OCI-LY7 (cell line): ENCODE measurements around the gene CAPN7. TPM values are rescaled to one million over a fixed set of nuclear protein-coding genes. Genes with fewer than 3 reads are reported as not detected.
A peak's percentile ranks its signal among the peaks of the same experiment; 100 is the strongest.

Experiments
- BruUV-seq: library from RNA; stranded (reverse); fragments of 400-500 nt; replicated peaks from 2 replicates; lab custom pipeline; 2021; lab: Mats Ljungman, UMichigan
- CTCF ChIA-PET: fragments of 300-600 bp; sonication (Branson Sonifier 250); formaldehyde crosslinking; loops from one replicate; lab custom pipeline; 2022; ENCODE audit warnings: antibody characterized with exemption; ENCODE audit not compliant: unreplicated experiment; lab: Charles Lee
- POLR2A ChIA-PET: fragments of 300-600 bp; sonication (Branson Sonifier 250); formaldehyde crosslinking; loops from one replicate; lab custom pipeline; 2022; ENCODE audit warnings: antibody characterized with exemption; lab: Charles Lee
- DNase-seq: peaks from one replicate; pipeline ENCODE4 v3.0.0-alpha.2; 2015; ENCODE audit warnings: low spot score
- H2AFZ ChIP-seq: fragments of 200-600 bp; sonication (generic), shearing (Covaris generic); 2 replicates; pipeline ENCODE4 v1.6.1; 2014; ENCODE audit warnings: mild to moderate bottlenecking, antibody characterized with exemption, low read length, moderate library complexity
- H3K27ac ChIP-seq: fragments of 200-600 bp; sonication (generic); 2 replicates; pipeline ENCODE4 v1.5.1; 2014; ENCODE audit warnings: mixed run types, low read depth, mild to moderate bottlenecking, moderate library complexity, low read length, inconsistent platforms; ENCODE audit not compliant: poor library complexity, severe bottlenecking
- H3K36me3 ChIP-seq: fragments of 200-600 bp; sonication (generic); 2 replicates; pipeline ENCODE4 v1.6.1; 2014; ENCODE audit warnings: mild to moderate bottlenecking, antibody characterized with exemption, low read length, moderate library complexity, mixed read lengths; ENCODE audit not compliant: insufficient read depth
- H3K4me1 ChIP-seq: fragments of 200-600 bp; sonication (generic); 2 replicates; pipeline ENCODE4 v1.5.1; 2014; ENCODE audit warnings: mild to moderate bottlenecking, low read length; ENCODE audit not compliant: insufficient read depth, poor library complexity, severe bottlenecking
- H3K4me2 ChIP-seq: fragments of 200-600 bp; sonication (generic); 2 replicates; pipeline ENCODE4 v1.6.1; 2014; ENCODE audit warnings: mild to moderate bottlenecking, low read length
- H3K4me3 ChIP-seq: fragments of 200-600 bp; sonication (generic); 2 replicates; pipeline ENCODE4 v1.5.1; 2014; ENCODE audit warnings: mild to moderate bottlenecking, low read depth, low read length; ENCODE audit not compliant: poor library complexity, severe bottlenecking
- H3K79me2 ChIP-seq: fragments of 200-600 bp; sonication (generic); 2 replicates; pipeline ENCODE4 v1.6.1; 2016; ENCODE audit warnings: low read depth, mild to moderate bottlenecking, low read length, moderate library complexity, mixed read lengths; ENCODE audit not compliant: insufficient read depth
- H3K9me2 ChIP-seq: fragments of 200-600 bp; sonication (generic); 2 replicates; pipeline ENCODE4 v1.6.1; 2016; ENCODE audit warnings: mild to moderate bottlenecking, low read length, mixed read lengths; ENCODE audit not compliant: insufficient read depth
- H3K9me3 ChIP-seq: fragments of 200-600 bp; sonication (generic); 2 replicates; pipeline ENCODE4 v1.6.1; 2014; ENCODE audit warnings: mild to moderate bottlenecking, mixed run types, low read length, mixed read lengths
- H4K20me1 ChIP-seq: fragments of 200-600 bp; sonication (generic); 2 replicates; pipeline ENCODE4 v1.6.1; 2014; ENCODE audit warnings: mild to moderate bottlenecking, antibody characterized with exemption, low read length, moderate library complexity, mixed read lengths; ENCODE audit not compliant: insufficient read depth
- CTCF ChIP-seq: fragments of 200-600 bp; sonication (generic); conservative IDR thresholded peaks from 2 replicates; pipeline ENCODE4 v1.5.1; 2014; ENCODE audit warnings: mild to moderate bottlenecking, antibody characterized with exemption, low read length, moderate library complexity, mixed read lengths
- EZH2phosphoT487 ChIP-seq: fragments of 200-600 bp; sonication (generic); IDR thresholded peaks from 2 replicates; pipeline ENCODE4 v1.6.1; 2018; ENCODE audit warnings: low read depth, borderline replicate concordance, mild to moderate bottlenecking, mixed run types, antibody characterized with exemption, low read length, moderate library complexity, mixed read lengths
- intact Hi-C: fragments of 100-400 bp; cut with micrococcal nuclease; formaldehyde crosslinking; loops from one replicate; pipeline ENCODE4 v1.10.0; 2022; ENCODE audit not compliant: unreplicated experiment
- total RNA-seq, 2 experiments: library from RNA; depleted of rRNA in 1 of 2; stranded (reverse); fragments of >200 nt in 1 of 2; shearing (Covaris generic) in 1 of 2; gene quantifications; 2 replicates each; pipeline ENCODE4 v1.2.3, GENCODE V29; 2014 to 2022

CAPN7 gene
- total RNA-seq, 2 experiments from 2014 or later: 33.4 to 41.5 TPM

GRCh38 chr3:15215996-15216395 is 9.9 kb downstream of the CAPN7 start:
- H4K20me1 ChIP-seq: no peaks in the 10 kb centered on the region
- no peaks in the 10 kb centered on the region; the same call in 1 of the 2 replicates for H3K9me3 ChIP-seq
- H2AFZ ChIP-seq: peak overlapping the region; percentile 53; the same call in 1 of the 2 replicates
- H3K4me3 ChIP-seq: peak overlapping the region; percentile 3
- CTCF ChIA-PET: no interaction called here
- no peaks in the 10 kb centered on the region for H3K9me2 ChIP-seq
- H3K79me2 ChIP-seq: peaks cover 10% of the 10 kb centered on the region; the same call in 1 of the 2 replicates
- TF ChIP-seq CTCF (no peak), EZH2phosphoT487 (no peak)
- POLR2A ChIA-PET: interaction anchor here (0.7 kb wide), 2 partner anchors 8 to 10 kb away, joined by 4 to 6 read pairs; partner anchors contain the start of gene CAPN7
- H3K4me1 ChIP-seq: peaks cover 43% of the 10 kb centered on the region
- DNase-seq: peak; percentile 20
- H3K27ac ChIP-seq: peak overlapping the region; percentile 47
- peaks cover 86% of the 10 kb centered on the region for H3K36me3 ChIP-seq
- peak overlapping the region; percentile 55 for H3K4me2 ChIP-seq
- BruUV-seq: no TSS peak
- intact Hi-C loops: no loop called here

- Histone ChIP-seq H3K9me3 (no peaks in the 10 kb centered on the region; the same call in 1 of the 2 replicates), H3K9me2 (no peaks in the 10 kb centered on the region), H3K4me2 (peak overlapping the region; percentile 55), H3K4me1 (peaks cover 43% of the 10 kb centered on the region), H3K79me2 (peaks cover 10% of the 10 kb centered on the region; the same call in 1 of the 2 replicates), H3K27ac (no peak overlapping the region), H3K36me3 (peaks cover 84% of the 10 kb centered on the region), H2AFZ (no peak overlapping the region), H3K4me3 (no peak overlapping the region), H4K20me1 (no peaks in the 10 kb centered on the region)
- POLR2A ChIA-PET: interaction anchor here (0.7 to 1.8 kb wide), 2 partner anchors 10 to 11 kb away, joined by 4 to 16 read pairs; partner anchors contain the start of gene CAPN7
- no TSS peak for BruUV-seq
- TF ChIP-seq EZH2phosphoT487 (no peak), CTCF (no peak)
- intact Hi-C loops: no loop called here
- DNase-seq: no peak
- CTCF ChIA-PET: no interaction called here
Observed at GRCh38 chr3:15216501-15216900, 10.5 kb downstream of the CAPN7 start.

GRCh38 chr3:15217011-15217671 is 11.1 kb downstream of the CAPN7 start:
- peaks cover 85% of the 10 kb centered on the region for H3K36me3 ChIP-seq
- H3K4me1 ChIP-seq: peaks cover 43% of the 10 kb centered on the region
- H3K4me3 ChIP-seq: no peak overlapping the region
- H4K20me1 ChIP-seq: no peaks in the 10 kb centered on the region
- H3K27ac ChIP-seq: peak overlapping the region; percentile 60
- TF ChIP-seq EZH2phosphoT487: no peak
- no peak for TF ChIP-seq CTCF
- ChIA-PET CTCF (interaction anchor here (2.2 kb wide), 1 partner anchor 11 kb away, joined by 11 read pairs; the partner anchor contains the start of gene CAPN7), POLR2A (interaction anchor here (0.7 to 1.8 kb wide), 10 partner anchors 8 to 208 kb away, joined by 3 to 16 read pairs (median 6); partner anchors contain the start of gene CAPN7)
- intact Hi-C loops: no loop called here
- peak; percentile 23 for DNase-seq
- H3K4me2 ChIP-seq: peak overlapping the region; percentile 64
- H3K9me3 ChIP-seq: no peaks in the 10 kb centered on the region; the same call in 1 of the 2 replicates
- peaks cover 10% of the 10 kb centered on the region; the same call in 1 of the 2 replicates for H3K79me2 ChIP-seq
- no TSS peak for BruUV-seq
- no peaks in the 10 kb centered on the region for H3K9me2 ChIP-seq
- no peak overlapping the region for H2AFZ ChIP-seq
